Activated CD4-positive, alpha-beta T cell treated with anti-CD3 and anti-CD28 coated beads, Interleukin-2, amount 50 U/mL, for 48 hours (primary cell): Measurements from ENCODE around the gene LRRTM2.
"Not testable (repeated sequence)": the region's sequence is repeated elsewhere in the genome, so short reads cannot be mapped to it uniquely, and the experiment has no call there.

Experiments
- DNase-seq, 2 experiments: peaks; one replicate each; pipeline ENCODE4 v3.0.0-alpha.2; 2020

Gene LRRTM2

GRCh38 chr5:138834853-138835252, 40.3 kb downstream of the LRRTM2 start:
- not testable (repeated sequence) for DNase-seq

- DNase-seq: no peak
These were observed 41.2 kb downstream of the LRRTM2 start for GRCh38 chr5:138833726-138834480.

GRCh38 chr5:138833080-138833479, 42.1 kb downstream of the LRRTM2 start:
- no peak for DNase-seq

GRCh38 chr5:138832218-138832617, 42.9 kb downstream of the LRRTM2 start:
- no peak for DNase-seq

GRCh38 chr5:138831703-138832102, 43.4 kb downstream of the LRRTM2 start:
- DNase-seq: no peak

- DNase-seq: no peak
These were observed 45.8 kb downstream of the LRRTM2 start for GRCh38 chr5:138829341-138829740.

- no peak for DNase-seq
These were observed 46.6 kb downstream of the LRRTM2 start for GRCh38 chr5:138828556-138828955.

- no peak for DNase-seq
These were observed 49.9 kb downstream of the LRRTM2 start for GRCh38 chr5:138824924-138825863.

GRCh38 chr5:138824516-138824915, 50.6 kb downstream of the LRRTM2 start:
- peak; percentile 13 to 20 for DNase-seq

GRCh38 chr5:138820695-138821094, 54.4 kb downstream of the LRRTM2 start:
- DNase-seq: no peak

- DNase-seq: no peak
These were observed 56.1 kb downstream of the LRRTM2 start for GRCh38 chr5:138819081-138819480.
